Lung (tissue), 12 donors: Measurements from ENCODE around the gene LIPH. TPM values are rescaled to one million over a fixed set of nuclear protein-coding genes. Genes with fewer than 3 reads are reported as not detected.
"Not testable (repeated sequence)": the region's sequence is repeated elsewhere in the genome, so short reads cannot be mapped to it uniquely, and the experiment has no call there.

Source experiments
- ATAC-seq: fragments of 200-7000 bp; cut with Tn5 transposase; one replicate; pipeline ENCODE4 v1.9.1; 2020; ENCODE audit warnings: moderate number of reproducible peaks; ENCODE audit not compliant: insufficient read depth, low FRiP score
- DNase-seq, 3 donors: peaks; one replicate each; pipeline ENCODE4 v3.0.0-alpha.2; 2013 to 2017
- H3K27ac ChIP-seq, 2 donors: one replicate each; pipeline ENCODE4 v1.5.1; 2013; ENCODE audit warnings: mild to moderate bottlenecking in 2 of 2, moderate library complexity in 2 of 2, control low read depth in 1 of 2, inconsistent platforms in 1 of 2, low read depth in 1 of 2, low read length in 1 of 2
- H3K27me3 ChIP-seq, 3 donors: one replicate each; pipeline ENCODE4 v1.5.1; 2013; ENCODE audit warnings: low read length in 2 of 3; ENCODE audit not compliant: control insufficient read depth in 3 of 3, insufficient read depth in 3 of 3
- H3K36me3 ChIP-seq, 4 donors: one replicate each; pipeline ENCODE4 v1.5.1; 2013; ENCODE audit warnings: low read length in 4 of 4, mild to moderate bottlenecking in 1 of 4, moderate library complexity in 1 of 4; ENCODE audit not compliant: control insufficient read depth in 4 of 4, insufficient read depth in 4 of 4
- H3K4me1 ChIP-seq, 5 donors: one replicate each; pipeline ENCODE4 v1.5.1; 2013; ENCODE audit warnings: low read length in 5 of 5, mild to moderate bottlenecking in 2 of 5, moderate library complexity in 1 of 5; ENCODE audit not compliant: control insufficient read depth in 5 of 5, insufficient read depth in 5 of 5
- H3K4me3 ChIP-seq: one replicate; pipeline ENCODE4 v1.5.1; 2013; ENCODE audit warnings: mild to moderate bottlenecking, control low read depth, moderate library complexity
- H3K9ac ChIP-seq, 2 donors: one replicate each; pipeline ENCODE4 v1.5.1; 2013; ENCODE audit warnings: low read length in 2 of 2, control low read depth in 1 of 2; ENCODE audit not compliant: insufficient read depth in 1 of 2
- H3K9me3 ChIP-seq, 4 donors: one replicate each; pipeline ENCODE4 v1.5.1; 2013; ENCODE audit warnings: low read length in 3 of 4, mild to moderate bottlenecking in 1 of 4, moderate library complexity in 1 of 4; ENCODE audit not compliant: control insufficient read depth in 4 of 4, insufficient read depth in 3 of 4
- CTCF ChIP-seq: IDR thresholded peaks from 2 replicates; pipeline ENCODE4 v1.5.1; 2012; ENCODE audit warnings: mild to moderate bottlenecking; ENCODE audit errors: control extremely low read depth, extremely low read depth
- WGBS, 2 donors: extraction: QIAGEN DNeasy Blood & Tissue Kit; methylation state at CpG; one replicate each; pipeline ENCODE4 v1.1.7; 2013; 5-methylcytosine and 5-hydroxymethylcytosine counted together
- polyA plus RNA-seq, 2 donors: library from polyadenylated mRNA; stranded (reverse); fragments of 200-250 nt; gene quantifications; one replicate each; pipeline ENCODE4 v1.2.1, GENCODE V29; 2013
- total RNA-seq, 2 donors: library from RNA; depleted of rRNA in 1 of 2; stranded (reverse); fragments of >200 nt in 1 of 2; gene quantifications; one replicate each; pipeline ENCODE4 v1.2.1, GENCODE V29; 2014 to 2021
- donor health status: control.
- donor health status: control.
- donor health status: Bipolar disorder and iron deficiency.
- donor health status: healthy.
- donor health status: DM: yes; HTN: yes; CAD: no.

LIPH gene
- total and polyA plus RNA-seq, 4 donors = 6.2 to 26.1 (median 15.0) TPM

DNA sequence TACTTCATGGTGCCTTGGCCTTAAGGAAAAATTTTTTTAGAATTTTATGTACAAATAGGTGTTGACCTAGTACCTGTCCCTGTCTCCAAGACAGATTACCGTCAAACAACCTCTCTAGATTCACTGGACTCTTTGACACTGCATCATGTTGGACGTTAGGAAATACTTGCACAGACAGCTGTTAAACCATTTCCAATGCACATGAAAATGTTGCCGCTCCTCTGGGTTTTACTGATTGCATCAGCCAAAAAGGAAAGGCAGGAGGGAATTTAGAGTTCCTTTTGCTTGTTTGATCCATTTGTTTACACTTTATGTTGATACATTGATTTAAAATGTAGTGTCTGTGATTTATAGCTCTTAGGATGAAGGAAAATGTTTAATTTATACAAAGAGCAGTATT, 68.1 kb downstream of the LIPH start:
- H3K36me3 ChIP-seq = peaks cover 10 to 26% (median 15%) of the 10 kb centered on the region in 4 donors
- no peaks in the 10 kb centered on the region for H3K9me3 ChIP-seq
- H3K9ac ChIP-seq = no peak overlapping the region

GRCh38 chr3:185479373-185479945, 72.9 kb downstream of the LIPH start:
- Histone ChIP-seq H3K36me3 (peaks cover 11 to 23% (median 17%) of the 10 kb centered on the region in 4 donors), H3K4me1 (no peaks in the 10 kb centered on the region), H3K4me3 (no peak overlapping the region), H3K9me3 (no peaks in the 10 kb centered on the region), H3K27ac (no peak overlapping the region), H3K27me3 (no peaks in the 10 kb centered on the region), H3K9ac (no peak overlapping the region)
- DNase-seq (no peak), ATAC-seq (no peak)
- 77 to 95% methylated on average over 2 of the region's 2 CpGs for WGBS, 2 donors
- TF ChIP-seq CTCF = no peak

More for the DNA sequence above, 68.1 kb downstream of the LIPH start:
- ATAC-seq (no peak), DNase-seq (no peak)
- Histone ChIP-seq H3K27ac (no peak overlapping the region), H3K4me1 (peaks cover 0 to 4% (median 0%) of the 10 kb centered on the region in 5 donors), H3K4me3 (no peak overlapping the region), H3K27me3 (no peaks in the 10 kb centered on the region)
- 62 to 92% methylated on average over 3 of the region's 3 CpGs for WGBS, 2 donors
- TF ChIP-seq CTCF = no peak

GRCh38 chr3:185477316-185477715, 75.1 kb downstream of the LIPH start:
- H3K27ac ChIP-seq = no peak overlapping the region
- H3K36me3 ChIP-seq = peaks cover 10 to 26% (median 18%) of the 10 kb centered on the region in 4 donors
- H3K9me3 ChIP-seq = no peaks in the 10 kb centered on the region
- ATAC-seq (no peak), DNase-seq (no peak)
- no peak overlapping the region for H3K4me3 ChIP-seq
- TF ChIP-seq CTCF = no peak
- WGBS, 2 donors = 75 to 82% methylated on average over 3 of the region's 3 CpGs
- no peaks in the 10 kb centered on the region for H3K27me3 ChIP-seq
- H3K9ac ChIP-seq = no peak overlapping the region
- H3K4me1 ChIP-seq = no peaks in the 10 kb centered on the region

DNA sequence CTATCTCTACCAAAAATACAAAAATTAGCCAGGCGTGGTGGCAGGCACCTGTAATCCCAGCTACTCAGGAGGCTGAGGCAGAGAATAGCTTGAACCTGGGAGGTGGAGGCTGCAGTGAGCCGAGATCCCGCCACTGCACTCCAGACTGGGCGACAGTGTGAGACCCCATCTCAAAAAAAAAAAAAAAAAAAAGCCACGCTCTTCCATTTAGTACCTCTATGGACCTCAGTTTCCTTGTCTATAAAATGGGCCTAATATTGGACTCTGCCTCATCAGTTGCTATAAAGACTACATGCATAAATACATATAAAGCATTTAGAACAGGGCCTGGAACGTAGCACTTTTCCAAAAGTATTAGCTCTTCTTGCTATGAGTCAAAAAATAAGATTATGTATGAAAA, 77.5 kb downstream of the LIPH start:
- not testable (repeated sequence) for H3K27ac ChIP-seq, DNase-seq, H3K4me3 ChIP-seq, H3K4me1 ChIP-seq, ATAC-seq, H3K9ac ChIP-seq, H3K27me3 ChIP-seq, H3K9me3 ChIP-seq
- WGBS, 2 donors = 97 to 100% methylated on average over 6 of the region's 6 CpGs
- H3K36me3 ChIP-seq = peaks cover 5 to 22% (median 12%) of the 10 kb centered on the region in 4 donors
